H9 (cell line): ENCODE measurements around the gene CHSY1. TPM values are rescaled to one million over a fixed set of nuclear protein-coding genes. Genes with fewer than 3 reads are reported as not detected.

Experiments used
- DNase-seq: peaks from one replicate; pipeline ENCODE4 v3.0.0-alpha.2; 2017
- H2AFZ ChIP-seq: one replicate; pipeline ENCODE4 v1.6.1; 2013; ENCODE audit warnings: mild to moderate bottlenecking, low read length, control low read depth, moderate library complexity
- H2AK5ac ChIP-seq: 2 replicates; pipeline ENCODE4 v1.6.1; 2013; ENCODE audit warnings: low read length, control low read depth, mixed read lengths; ENCODE audit not compliant: insufficient read length
- H2BK120ac ChIP-seq: one replicate; pipeline ENCODE4 v1.6.1; 2013; ENCODE audit warnings: low read depth, mild to moderate bottlenecking, low read length, control low read depth, inconsistent platforms; ENCODE audit not compliant: poor library complexity, severe bottlenecking
- H2BK12ac ChIP-seq: 2 replicates; pipeline ENCODE4 v1.6.1; 2013; ENCODE audit warnings: low read length, control low read depth, mixed read lengths, low read depth; ENCODE audit not compliant: insufficient read length
- H2BK15ac ChIP-seq: 2 replicates; pipeline ENCODE4 v1.6.1; 2013; ENCODE audit warnings: low read depth, low read length, control low read depth
- H2BK20ac ChIP-seq: one replicate; pipeline ENCODE4 v1.6.1; 2013; ENCODE audit warnings: low read depth, mild to moderate bottlenecking, low read length, control low read depth, inconsistent platforms; ENCODE audit not compliant: poor library complexity, severe bottlenecking
- H2BK5ac ChIP-seq: 2 replicates; pipeline ENCODE4 v1.6.1; 2013; ENCODE audit warnings: low read length, control low read depth, mixed read lengths; ENCODE audit not compliant: insufficient read length
- H3K14ac ChIP-seq: 2 replicates; pipeline ENCODE4 v1.6.1; 2013; ENCODE audit warnings: low read length, control low read depth; ENCODE audit not compliant: insufficient read depth
- H3K18ac ChIP-seq: 2 replicates; pipeline ENCODE4 v1.6.1; 2013; ENCODE audit warnings: low read depth, mild to moderate bottlenecking, mixed read lengths, low read length, control low read depth; ENCODE audit not compliant: insufficient read length
- H3K23ac ChIP-seq: 2 replicates; pipeline ENCODE4 v1.6.1; 2013; ENCODE audit warnings: low read length, control low read depth, mixed read lengths, low read depth; ENCODE audit not compliant: insufficient read length
- H3K23me2 ChIP-seq: 2 replicates; pipeline ENCODE4 v1.6.1; 2013; ENCODE audit warnings: low read depth, mild to moderate bottlenecking, mixed read lengths, low read length, control low read depth; ENCODE audit not compliant: insufficient read length, poor library complexity, severe bottlenecking
- H3K27ac ChIP-seq: 2 replicates; pipeline ENCODE4 v1.5.1; 2013; ENCODE audit warnings: low read length, control low read depth, mixed read lengths, low read depth; ENCODE audit not compliant: insufficient read length
- H3K27me3 ChIP-seq: 2 replicates; pipeline ENCODE4 v1.6.1; 2013; ENCODE audit warnings: low read length, control low read depth, inconsistent platforms; ENCODE audit not compliant: insufficient read depth
- H3K4ac ChIP-seq: 2 replicates; pipeline ENCODE4 v1.6.1; 2013; ENCODE audit warnings: low read depth, mild to moderate bottlenecking, control low read depth, inconsistent platforms, low read length, moderate library complexity
- H3K4me1 ChIP-seq: 2 replicates; pipeline ENCODE4 v1.6.1; 2013; ENCODE audit warnings: low read length, control low read depth, inconsistent platforms; ENCODE audit not compliant: insufficient read depth
- H3K4me2 ChIP-seq: 2 replicates; pipeline ENCODE4 v1.6.1; 2013; ENCODE audit warnings: low read length, control low read depth, mixed read lengths; ENCODE audit not compliant: insufficient read length, insufficient read depth
- H3K56ac ChIP-seq: 2 replicates; pipeline ENCODE4 v1.6.1; 2013; ENCODE audit warnings: low read depth, mild to moderate bottlenecking, mixed read lengths, low read length, control low read depth; ENCODE audit not compliant: insufficient read length
- H3K79me1 ChIP-seq: 2 replicates; pipeline ENCODE4 v1.6.1; 2013; ENCODE audit warnings: low read depth, mild to moderate bottlenecking, moderate library complexity, low read length, control low read depth, inconsistent platforms; ENCODE audit not compliant: insufficient read depth, poor library complexity, severe bottlenecking
- H3K79me2 ChIP-seq: 2 replicates; pipeline ENCODE4 v1.6.1; 2013; ENCODE audit warnings: low read length, control low read depth, inconsistent platforms; ENCODE audit not compliant: insufficient read depth
- H3K9ac ChIP-seq: 2 replicates; pipeline ENCODE4 v1.6.1; 2013; ENCODE audit warnings: low read length, control low read depth, mixed read lengths; ENCODE audit not compliant: insufficient read length; ENCODE audit errors: extremely low read depth
- H3K9me3 ChIP-seq: one replicate; pipeline ENCODE4 v1.6.1; 2013; ENCODE audit warnings: low read depth, low read length, inconsistent platforms; ENCODE audit not compliant: control insufficient read depth
- H3T11ph ChIP-seq: one replicate; pipeline ENCODE4 v1.6.1; 2013; ENCODE audit warnings: mild to moderate bottlenecking, low read length, control low read depth, inconsistent platforms
- H4K20me1 ChIP-seq: one replicate; pipeline ENCODE4 v1.6.1; 2013; ENCODE audit not compliant: control insufficient read depth, insufficient read length, insufficient read depth
- H4K5ac ChIP-seq: 2 replicates; pipeline ENCODE4 v1.6.1; 2013; ENCODE audit warnings: low read depth, mild to moderate bottlenecking, mixed read lengths, low read length, control low read depth; ENCODE audit not compliant: insufficient read length
- H4K8ac ChIP-seq: replicated peaks from 2 replicates; pipeline ENCODE4 v1.6.1; 2013; ENCODE audit warnings: low read length, control low read depth, mixed read lengths, low read depth; ENCODE audit not compliant: insufficient read length
- H4K91ac ChIP-seq: 2 replicates; pipeline ENCODE4 v1.6.1; 2013; ENCODE audit warnings: low read depth, mild to moderate bottlenecking, moderate library complexity, mixed read lengths, low read length, control low read depth; ENCODE audit not compliant: insufficient read length
- H3K27ac Mint-ChIP-seq, 3 experiments: 2 replicates in 2 of 3; 3 replicates in 1 of 3; pipeline ENCODE4 v1.8.0; 2020 to 2021; ENCODE audit warnings: mixed read lengths in 3 of 3, mild to moderate bottlenecking in 1 of 3, moderate library complexity in 1 of 3
- H3K27me3 Mint-ChIP-seq: 2 replicates; pipeline ENCODE4 v1.8.0; 2021; ENCODE audit warnings: low read depth, mild to moderate bottlenecking, moderate library complexity, mixed read lengths
- H3K36me3 Mint-ChIP-seq, 3 experiments: 2 replicates in 2 of 3; 3 replicates in 1 of 3; pipeline ENCODE4 v1.8.0; 2020 to 2021; ENCODE audit warnings: low read depth in 3 of 3, mixed read lengths in 3 of 3; ENCODE audit not compliant: insufficient read depth in 1 of 3
- H3K4me1 Mint-ChIP-seq, 2 experiments: 2 replicates each; pipeline ENCODE4 v1.8.0; 2020; ENCODE audit warnings: mixed read lengths in 2 of 2
- H3K4me3 Mint-ChIP-seq, 2 experiments: 2 replicates in 1 of 2; 3 replicates in 1 of 2; pipeline ENCODE4 v1.8.0; 2020 to 2021; ENCODE audit warnings: mild to moderate bottlenecking in 2 of 2, mixed read lengths in 2 of 2, moderate library complexity in 1 of 2
- H3K9me3 Mint-ChIP-seq, 2 experiments: 2 replicates in 1 of 2; 3 replicates in 1 of 2; pipeline ENCODE4 v1.8.0; 2020; ENCODE audit warnings: mild to moderate bottlenecking in 2 of 2, mixed read lengths in 2 of 2, moderate library complexity in 1 of 2
- WGBS: extraction: QIAGEN DNeasy Blood & Tissue Kit; methylation state at CpG from one replicate; pipeline ENCODE4 v1.1.7; 2013; ENCODE audit warnings: missing lambda C conversion rate, low lambda C conversion rate, mixed read lengths; ENCODE audit not compliant: insufficient read length; ENCODE audit errors: extremely low coverage; 5-methylcytosine and 5-hydroxymethylcytosine counted together
- total RNA-seq: library from RNA; stranded (reverse); gene quantifications from 2 replicates; pipeline ENCODE4 v1.2.1, GENCODE V29; 2021
- TF ChIP-seq, protein P1 (sequence below): fragments of 200-600 bp; sonication (generic); conservative IDR thresholded peaks from 3 replicates; pipeline ENCODE4 v1.8.0; 2021; ENCODE audit warnings: antibody characterized with exemption, mild to moderate bottlenecking

CHSY1 gene
- total RNA-seq, 1 experiment from 2014 or later, result 68.3 TPM

DNA sequence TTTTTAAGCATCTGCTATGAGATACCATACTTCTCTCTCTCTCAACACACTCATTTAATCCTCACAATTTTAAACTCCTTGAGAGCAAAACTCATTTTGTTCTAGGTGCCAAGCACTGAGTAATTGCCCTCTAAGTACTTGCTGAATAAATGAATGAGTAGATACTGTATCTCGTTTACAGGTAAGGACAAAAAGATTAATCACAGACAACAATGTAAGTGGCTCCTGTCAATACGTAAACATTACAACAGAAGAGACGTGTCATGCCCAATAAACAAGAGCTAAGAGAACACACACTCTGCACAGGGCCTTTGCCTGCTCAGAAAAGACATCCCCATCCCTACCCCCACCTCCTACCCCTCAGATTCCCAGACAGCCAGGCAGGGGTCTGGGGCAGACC, 59.8 kb downstream of the CHSY1 start:
- Histone ChIP-seq H3K4me2 (no peak overlapping the region), H2BK12ac (no peak overlapping the region), H2BK15ac (no peak overlapping the region), H2AK5ac (no peak overlapping the region), H2AFZ (no peak overlapping the region), H3K79me1 (peaks cover 12% of the 10 kb centered on the region), H3K27ac (no peak overlapping the region), H4K20me1 (no peaks in the 10 kb centered on the region), H3K23ac (no peak overlapping the region), H4K8ac (no peak overlapping the region), H3K9ac (no peak overlapping the region), H2BK20ac (no peak overlapping the region), H4K5ac (no peak overlapping the region), H3K56ac (no peak overlapping the region), H3K27me3 (no peaks in the 10 kb centered on the region), H2BK5ac (no peak overlapping the region), H3K79me2 (peaks cover 47% of the 10 kb centered on the region; the same call in 1 of the 2 replicates), H4K91ac (no peak overlapping the region), H3K9me3 (no peaks in the 10 kb centered on the region), H3T11ph (no peak overlapping the region), H3K4ac (no peak overlapping the region), H3K4me1 (peaks cover 12% of the 10 kb centered on the region; the same call in 1 of the 2 replicates), H2BK120ac (no peak overlapping the region), H3K14ac (no peak overlapping the region), H3K18ac (no peak overlapping the region), H3K23me2 (no peaks in the 10 kb centered on the region)
- Mint-ChIP-seq H3K9me3 (no peaks in the 10 kb centered on the region), H3K27ac (no peak overlapping the region; a peak in 1 of 7 replicates), H3K36me3 (no peaks in the 10 kb centered on the region), H3K4me3 (no peak overlapping the region), H3K4me1 (peaks cover 52 to 59% of the 10 kb centered on the region in 2 experiments), H3K27me3 (no peaks in the 10 kb centered on the region)
- no peak for DNase-seq
- no CpG with 5 or more reads among the region's 3 CpGs for WGBS
- TF ChIP-seq, protein P1, sequence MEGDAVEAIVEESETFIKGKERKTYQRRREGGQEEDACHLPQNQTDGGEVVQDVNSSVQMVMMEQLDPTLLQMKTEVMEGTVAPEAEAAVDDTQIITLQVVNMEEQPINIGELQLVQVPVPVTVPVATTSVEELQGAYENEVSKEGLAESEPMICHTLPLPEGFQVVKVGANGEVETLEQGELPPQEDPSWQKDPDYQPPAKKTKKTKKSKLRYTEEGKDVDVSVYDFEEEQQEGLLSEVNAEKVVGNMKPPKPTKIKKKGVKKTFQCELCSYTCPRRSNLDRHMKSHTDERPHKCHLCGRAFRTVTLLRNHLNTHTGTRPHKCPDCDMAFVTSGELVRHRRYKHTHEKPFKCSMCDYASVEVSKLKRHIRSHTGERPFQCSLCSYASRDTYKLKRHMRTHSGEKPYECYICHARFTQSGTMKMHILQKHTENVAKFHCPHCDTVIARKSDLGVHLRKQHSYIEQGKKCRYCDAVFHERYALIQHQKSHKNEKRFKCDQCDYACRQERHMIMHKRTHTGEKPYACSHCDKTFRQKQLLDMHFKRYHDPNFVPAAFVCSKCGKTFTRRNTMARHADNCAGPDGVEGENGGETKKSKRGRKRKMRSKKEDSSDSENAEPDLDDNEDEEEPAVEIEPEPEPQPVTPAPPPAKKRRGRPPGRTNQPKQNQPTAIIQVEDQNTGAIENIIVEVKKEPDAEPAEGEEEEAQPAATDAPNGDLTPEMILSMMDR, result no peak
